A549 (cell line): ENCODE data around the gene PLXNC1. TPM values are rescaled to one million over a fixed set of nuclear protein-coding genes. Genes with fewer than 3 reads are reported as not detected.

ENCODE experiments used
- ATAC-seq, 2 experiments: fragments of 200-7000 bp in 1 of 2; fragments of >200 bp in 1 of 2; cut with Nextera tagmentation in 1 of 2; cut with Tn5 transposase in 1 of 2; 3 replicates each; pipeline versions ENCODE4 v1.8.0 to v1.9.1; 2018 to 2020; ENCODE audit warnings: mild to moderate bottlenecking in 1 of 2, moderate library complexity in 1 of 2
- CTCF ChIA-PET: fragments of 300-600 bp; sonication (Branson Sonifier 250); formaldehyde crosslinking; extraction: SDS; loops from one replicate; lab custom pipeline; 2021; ENCODE audit warnings: antibody characterized with exemption, inconsistent platforms; lab: Yijun Ruan, JAX
- POLR2A ChIA-PET: fragments of 350-600 bp; formaldehyde crosslinking; extraction: SDS; loops from one replicate; lab custom pipeline; 2021; ENCODE audit warnings: antibody characterized with exemption, inconsistent platforms; lab: Yijun Ruan, JAX
- DNase-seq, 2 experiments: peaks; one replicate each; pipeline versions ENCODE4 v3.0.0 to v3.0.0-alpha.2; 2011 to 2016; ENCODE audit warnings: low read depth in 1 of 2, low spot score in 1 of 2
- FAIRE-seq: peaks from 2 replicates; lab custom pipeline; 2011; peaks lifted over from hg19 to GRCh38; lab: Jason Lieb, UNC
- H3K27ac ChIP-seq, 2 experiments: fragments of >200 bp; sonication (Bioruptor Twin); formaldehyde crosslinking; 3 replicates each; pipeline ENCODE4 v1.5.1; 2016 to 2017
- H3K4me1 ChIP-seq: fragments of >200 bp; sonication (Bioruptor Twin); formaldehyde crosslinking; 3 replicates; pipeline ENCODE4 v1.6.1; 2016
- H3K4me2 ChIP-seq: fragments of >200 bp; sonication (Bioruptor Twin); formaldehyde crosslinking; 3 replicates; pipeline ENCODE4 v1.6.1; 2016
- H3K4me3 ChIP-seq: fragments of >200 bp; sonication (Bioruptor Twin); formaldehyde crosslinking; 3 replicates; pipeline ENCODE4 v1.5.1; 2016
- H3K9me3 ChIP-seq: fragments of >200 bp; sonication (Bioruptor Twin); formaldehyde crosslinking; 3 replicates; pipeline ENCODE4 v1.6.1; 2016
- CEBPB ChIP-seq, 2 experiments: fragments of >200 bp in 1 of 2; sonication (Bioruptor Twin) in 1 of 2; formaldehyde crosslinking in 1 of 2; IDR thresholded peaks; 2 replicates each; pipeline ENCODE4 v1.6.1; 2012 to 2016
- CHD2 ChIP-seq: fragments of 150-350 bp; IDR thresholded peaks from 2 replicates; pipeline ENCODE4 v1.6.1; 2014; ENCODE audit warnings: low read length; ENCODE audit not compliant: partially characterized antibody
- CTCF ChIP-seq: fragments of >200 bp; sonication (Bioruptor Twin); formaldehyde crosslinking; IDR thresholded peaks from 3 replicates; pipeline ENCODE4 v1.5.1; 2016
- EP300 ChIP-seq, 2 experiments: fragments of >200 bp; sonication (Bioruptor Twin); formaldehyde crosslinking; IDR thresholded peaks; 2 replicates in 1 of 2; 3 replicates in 1 of 2; pipeline ENCODE4 v1.6.1; 2016 to 2017
- ESRRA ChIP-seq: fragments of 150-350 bp; IDR thresholded peaks from 2 replicates; pipeline ENCODE4 v1.6.1; 2014; ENCODE audit warnings: mild to moderate bottlenecking, low read length, borderline replicate concordance
- FOSL2 ChIP-seq, 2 experiments: fragments of 450-650 bp in 1 of 2; fragments of >200 bp in 1 of 2; sonication (Bioruptor Twin) in 1 of 2; formaldehyde crosslinking; IDR thresholded peaks; 2 replicates each; pipeline versions ENCODE4 v1.5.0 to v1.6.1; 2016 to 2020; ENCODE audit warnings: mild to moderate bottlenecking in 1 of 2, moderate library complexity in 1 of 2
- HES2 ChIP-seq: fragments of >200 bp; sonication (Bioruptor Twin); formaldehyde crosslinking; IDR thresholded peaks from 2 replicates; pipeline ENCODE4 v1.6.1; 2016
- HMGXB4 ChIP-seq: fragments of 250-450 bp; sonication (Bioruptor Pico); IDR thresholded peaks from 2 replicates; pipeline ENCODE4 v1.5.0; 2021; ENCODE audit warnings: mild to moderate bottlenecking, moderate library complexity, borderline replicate concordance
- HOXB5 ChIP-seq: fragments of 250-450 bp; sonication (Bioruptor Pico); IDR thresholded peaks from 2 replicates; pipeline ENCODE4 v1.5.0; 2020; ENCODE audit warnings: mild to moderate bottlenecking, moderate library complexity
- MAFK ChIP-seq: fragments of 450-650 bp; IDR thresholded peaks from 2 replicates; pipeline ENCODE4 v1.6.1; 2014; ENCODE audit not compliant: partially characterized antibody
- MAZ ChIP-seq: fragments of 150-350 bp; IDR thresholded peaks from 2 replicates; pipeline ENCODE4 v1.6.1; 2014; ENCODE audit warnings: antibody characterized with exemption, low read depth, low read length, borderline replicate concordance
- NPAS2 ChIP-seq: fragments of 250-450 bp; sonication (Bioruptor Pico); IDR thresholded peaks from 2 replicates; pipeline ENCODE4 v1.8.0; 2022; ENCODE audit warnings: mild to moderate bottlenecking, moderate library complexity, borderline replicate concordance
- RAD21 ChIP-seq, 2 experiments: fragments of >200 bp in 1 of 2; sonication (Bioruptor Twin) in 1 of 2; formaldehyde crosslinking in 1 of 2; IDR thresholded peaks in 1 of 2; conservative IDR thresholded peaks in 1 of 2; 2 replicates in 1 of 2; 3 replicates in 1 of 2; pipeline ENCODE4 v1.6.1; 2012 to 2018; ENCODE audit warnings: inconsistent platforms in 1 of 2
- RARB ChIP-seq: fragments of 250-450 bp; sonication (Bioruptor Pico); IDR thresholded peaks from 2 replicates; pipeline ENCODE4 v1.8.0; 2021; ENCODE audit warnings: mild to moderate bottlenecking, moderate library complexity
- REST ChIP-seq: fragments of 200-600 bp; sonication (generic); IDR thresholded peaks from 2 replicates; pipeline ENCODE4 v1.6.1; 2016; ENCODE audit warnings: antibody characterized with exemption, mild to moderate bottlenecking, moderate library complexity
- RFX5 ChIP-seq: fragments of 450-650 bp; IDR thresholded peaks from 2 replicates; pipeline ENCODE4 v1.7.1; 2014; ENCODE audit warnings: antibody characterized with exemption, mild to moderate bottlenecking, moderate library complexity
- RNF2 ChIP-seq: fragments of 200-600 bp; sonication (generic); IDR thresholded peaks from 2 replicates; pipeline ENCODE4 v1.6.1; 2016; ENCODE audit warnings: low read depth, mild to moderate bottlenecking, antibody characterized with exemption, moderate library complexity, borderline replicate concordance
- SMC3 ChIP-seq: fragments of >200 bp; sonication (Bioruptor Twin); formaldehyde crosslinking; IDR thresholded peaks from 3 replicates; pipeline ENCODE4 v1.6.1; 2018; ENCODE audit warnings: inconsistent platforms
- WGBS: methylation state at CpG from one replicate; pipeline ENCODE4 v1.1.6; 2017; ENCODE audit errors: missing lambda C conversion rate; 5-methylcytosine and 5-hydroxymethylcytosine counted together
- polyA plus RNA-seq, 4 experiments: library from polyadenylated mRNA; depleted of rRNA in 3 of 4; stranded (reverse); fragments of >200 nt; fragmentation: RNase III in 1 of 4; extraction: RNeasy Plus Mini Kit Qiagen cat#74134 plus additional on column Dnase treatment in 1 of 4; gene quantifications; 2 replicates in 3 of 4; 3 replicates in 1 of 4; pipeline ENCODE4 v1.2.3, GENCODE V29; 2011 to 2017

The PLXNC1 gene
- polyA plus RNA-seq, 2 of the 4 experiments (the other 2 are of a cell fraction): 0.12 to 0.50 TPM

GRCh38 chr12:94326727-94327126 is 178.3 kb downstream of the PLXNC1 start (continued):
- TF ChIP-seq HMGXB4 (no peak), RAD21 (conservative IDR thresholded peaks at IDR 0.05 in 1 of 2, IDR thresholded peaks at IDR 0.05 in 1 of 2) (no peak), HOXB5 (no peak), MAZ (no peak)

GRCh38 chr12:94327809-94328208 is 179.4 kb downstream of the PLXNC1 start:
- TF ChIP-seq EP300 (IDR thresholded peaks at IDR 0.05) (no peak), CEBPB (IDR thresholded peaks at IDR 0.05) (no peak), CHD2 (no peak), FOSL2 (IDR thresholded peaks at IDR 0.05) (no peak), FOSL2 (CRISPR knock-in tag; IDR thresholded peaks at IDR 0.05) (no peak), RARB (CRISPR knock-in tag) (no peak), ESRRA (no peak), RNF2 (no peak)
- Histone ChIP-seq H3K4me2 (no peak overlapping the region), H3K9me3 (peaks cover 2% of the 10 kb centered on the region; the same call in 2 of the 3 replicates), H3K27ac (no peak overlapping the region), H3K4me3 (no peak overlapping the region), H3K4me1 (no peaks in the 10 kb centered on the region)
- ChIA-PET CTCF (interaction anchor here (0.5 to 1.0 kb wide), 2 partner anchors 25 to 112 kb away, joined by 3 read pairs; no protein-coding TSS in a partner anchor), POLR2A (no interaction called here)
- WGBS: 89% methylated on average over 1 of the region's 1 CpG
- no peak for ATAC-seq
- no peak for FAIRE-seq
- DNase-seq: no peak

GRCh38 chr12:94329366-94329765 is 181.0 kb downstream of the PLXNC1 start:
- no peaks in the 10 kb centered on the region for H3K9me3 ChIP-seq
- H3K4me1 ChIP-seq: no peaks in the 10 kb centered on the region
- ATAC-seq (no peak), FAIRE-seq (no peak), DNase-seq (no peak)
- 0 out of 3 replicates have a peak, but pooled peaks have one; percentile 10 for TF ChIP-seq SMC3
- TF ChIP-seq HES2: no peak
- TF ChIP-seq CTCF: 0 out of 3 replicates have a peak, but pooled peaks have one; percentile 19
- TF ChIP-seq RAD21 (conservative IDR thresholded peaks at IDR 0.05 in 1 of 2, IDR thresholded peaks at IDR 0.05 in 1 of 2): peak in 1 of 2 experiments; percentile 29; a peak in 1 of 5 replicates
- no peak for TF ChIP-seq EP300 (IDR thresholded peaks at IDR 0.05)
- no peak overlapping the region for H3K4me2 ChIP-seq
- CTCF ChIA-PET: no interaction called here
- 68% methylated on average over 1 of the region's 1 CpG for WGBS
- no peak overlapping the region for H3K27ac ChIP-seq
- H3K4me3 ChIP-seq: no peak overlapping the region
- POLR2A ChIA-PET: no interaction called here

- WGBS: 97% methylated on average over 3 of the region's 3 CpGs
- Histone ChIP-seq H3K4me2 (no peak overlapping the region), H3K4me1 (no peaks in the 10 kb centered on the region), H3K27ac (no peak overlapping the region), H3K4me3 (no peak overlapping the region), H3K9me3 (no peaks in the 10 kb centered on the region)
- TF ChIP-seq MAFK (no peak), RFX5 (no peak), REST (no peak), NPAS2 (no peak)
- POLR2A ChIA-PET: no interaction called here
- CTCF ChIA-PET: interaction anchor here (0.5 to 0.6 kb wide), 3 partner anchors 213 to 949 kb away, joined by 3 to 4 read pairs (median 3); no protein-coding TSS in a partner anchor
- ATAC-seq (no peak), FAIRE-seq (no peak), DNase-seq (no peak)
Observed at GRCh38 chr12:94333396-94333795, 185.0 kb downstream of the PLXNC1 start.
